ENCODE results near the gene PFKFB2.

- TF ChIP-seq HDAC2 (IDR thresholded peaks at IDR 0.05) (no peak), POLR2A (IDR thresholded peaks at IDR 0.05; ENCODE audit: low read length) (no peak), USF2 (IDR thresholded peaks at IDR 0.05) (no peak), CTCF (IDR thresholded peaks at IDR 0.05) (no peak), TP53 (CRISPR knock-in tag; IDR thresholded peaks at IDR 0.05) (no peak), SMC3 (IDR thresholded peaks at IDR 0.05) (no peak), REST (IDR thresholded peaks at IDR 0.05) (no peak), EP300 (IDR thresholded peaks at IDR 0.05) (no peak), RAD21 (conservative IDR thresholded peaks at IDR 0.05 in 1 of 2, IDR thresholded peaks at IDR 0.05 in 1 of 2) (no peak), MYC (IDR thresholded peaks at IDR 0.05; ENCODE audit: borderline replicate concordance, low read length) (no peak), POLR2AphosphoS2 (conservative IDR thresholded peaks at IDR 0.05; ENCODE audit: low read length) (no peak), ELK1 (IDR thresholded peaks at IDR 0.05; ENCODE audit: low read depth, low read length) (no peak)
Observed at GRCh38 chr1:207064561-207064960, 11.5 kb downstream of the PFKFB2 start.

Measured in A549 (cell line).